HS-5 (cell line): ENCODE measurements around the gene STK40.

ENCODE experiments used
- DNase-seq: peaks from one replicate; pipeline ENCODE4 v3.0.0-alpha.2; 2012; ENCODE audit warnings: low read depth

STK40 gene

DNA sequence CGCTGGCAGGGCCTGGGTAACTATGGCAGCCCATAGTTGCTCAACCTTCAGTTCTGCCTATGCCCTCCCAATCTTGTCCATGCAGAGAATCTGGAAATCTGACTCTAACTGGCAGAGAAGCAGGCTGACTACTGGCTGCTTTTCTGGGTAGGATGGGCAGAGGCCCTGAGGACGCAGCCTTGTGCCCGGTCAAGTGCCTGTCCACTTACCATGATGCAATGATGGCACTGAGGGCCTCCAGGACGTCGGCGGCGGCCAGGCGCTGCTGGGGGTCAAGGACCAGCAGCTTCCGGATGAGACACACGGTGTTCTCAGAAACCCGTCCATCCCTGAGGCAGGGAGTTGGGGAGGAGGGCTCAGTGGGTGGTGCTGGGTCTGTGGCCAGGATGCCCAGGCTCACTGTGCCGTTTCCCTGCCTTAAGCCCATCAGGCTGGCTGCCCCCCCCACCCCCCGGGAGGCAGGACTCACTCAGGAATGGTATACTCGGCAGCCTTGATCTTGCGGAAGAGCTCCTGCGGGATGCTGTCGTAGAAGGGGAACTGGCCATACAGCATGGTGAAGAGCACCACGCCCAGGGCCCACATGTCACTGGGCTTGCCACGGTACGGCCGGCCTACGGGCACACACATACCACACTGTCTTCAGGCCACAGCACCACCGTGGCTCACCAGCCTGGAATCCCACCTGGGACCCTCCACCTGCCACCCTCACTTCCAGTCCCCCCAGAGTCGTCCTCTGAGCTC is 41.9 kb downstream of the STK40 start:
- DNase-seq, result no peak

GRCh38 chr1:36342426-36343185 is 43.1 kb downstream of the STK40 start:
- DNase-seq, result peak; percentile 69

DNA sequence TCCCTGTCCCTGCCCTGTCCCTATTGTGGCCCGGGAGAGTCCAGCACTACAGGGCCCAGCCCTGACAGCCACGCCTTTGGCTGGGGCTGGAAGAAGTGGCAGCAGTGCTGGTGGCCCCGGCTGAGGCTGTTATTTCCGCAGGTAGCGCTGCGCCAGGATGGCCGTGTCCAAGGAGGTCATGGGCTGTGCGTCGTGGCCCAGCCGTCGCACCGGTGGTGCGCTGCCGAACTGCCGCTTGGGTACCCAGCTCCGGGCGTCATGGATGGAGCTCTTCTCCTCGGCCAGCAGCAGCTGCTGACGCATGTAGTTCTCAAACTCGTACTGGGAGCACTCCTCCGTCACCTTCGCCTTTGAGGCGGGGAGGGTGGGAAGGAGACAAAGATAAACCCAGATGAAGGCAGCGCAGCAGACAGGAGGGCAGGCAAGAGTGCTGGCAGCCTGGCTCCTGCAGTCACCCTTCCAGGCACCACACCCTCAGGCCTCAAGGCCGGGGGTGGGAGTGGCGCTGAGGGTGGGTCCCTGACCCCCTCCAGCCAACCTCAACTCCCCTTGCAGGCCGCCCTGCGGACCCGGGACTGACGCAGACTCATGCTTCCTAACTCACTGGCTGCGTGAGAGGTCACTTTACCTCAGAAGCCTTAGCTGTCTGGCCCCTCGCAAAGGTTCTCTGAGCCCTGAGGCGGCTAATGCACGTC is 44.0 kb downstream of the STK40 start:
- DNase-seq, result no peak

GRCh38 chr1:36339615-36340014 is 46.1 kb downstream of the STK40 start:
- DNase-seq, result no peak

DNA sequence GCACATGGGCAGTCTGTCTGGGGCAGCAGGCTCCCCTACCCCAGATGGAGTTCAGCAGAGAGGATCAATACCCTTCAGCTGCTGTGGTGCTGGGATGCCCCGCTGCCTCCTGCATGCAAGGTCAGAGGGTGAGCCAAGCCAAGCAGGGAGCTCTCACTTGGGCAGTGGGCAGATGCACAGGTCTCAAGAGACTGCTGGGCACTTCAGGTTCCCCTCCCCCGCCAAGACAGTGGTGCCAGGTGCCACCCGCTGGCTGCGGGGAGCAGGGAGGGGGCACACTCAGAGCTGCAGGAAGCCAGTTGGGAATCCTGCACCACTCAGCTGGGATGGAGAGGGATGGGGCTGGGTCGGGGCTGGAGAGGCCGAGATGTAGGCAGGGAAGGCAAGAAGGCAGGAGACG is 46.5 kb downstream of the STK40 start:
- DNase-seq, result no peak

DNA sequence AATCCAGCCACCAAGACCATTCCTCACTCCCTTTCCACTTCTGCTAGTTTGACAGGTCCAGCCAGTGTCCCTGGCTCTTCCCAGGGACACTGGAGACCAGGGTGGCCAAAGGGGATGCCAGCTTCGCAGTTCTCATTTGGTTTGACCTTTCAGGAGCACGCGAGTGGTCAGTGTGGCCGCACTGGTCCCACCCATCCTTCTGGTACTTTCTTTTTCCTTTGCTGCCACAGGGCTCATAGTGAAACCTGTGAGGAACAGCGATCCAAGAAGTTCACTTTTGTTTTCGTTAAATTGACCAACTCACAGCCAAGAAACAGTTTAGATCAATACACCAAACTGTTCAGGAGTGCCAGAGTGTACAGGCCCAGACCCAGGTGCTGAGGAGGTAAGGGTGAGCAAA is 47.9 kb downstream of the STK40 start:
- DNase-seq, result no peak

DNA sequence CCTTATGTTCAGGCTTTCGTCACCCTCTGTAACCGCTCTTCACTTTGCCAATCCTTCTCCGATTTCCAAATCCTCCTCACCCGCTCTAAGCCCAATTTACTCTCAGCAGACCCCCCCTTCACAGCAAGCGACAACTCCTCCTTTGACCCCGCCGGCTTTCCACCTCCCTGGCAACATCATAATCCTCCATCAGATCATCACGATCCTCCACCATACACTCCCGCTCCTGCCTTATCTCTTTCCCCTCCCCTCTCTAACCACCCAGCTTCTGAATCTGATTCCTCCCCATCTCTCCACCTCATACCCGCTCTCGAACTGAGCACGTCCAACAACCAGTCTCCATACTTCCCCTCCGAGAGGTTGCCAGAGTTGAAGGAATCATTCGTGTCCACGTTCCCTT is 54.8 kb downstream of the STK40 start:
- no peak for DNase-seq

DNA sequence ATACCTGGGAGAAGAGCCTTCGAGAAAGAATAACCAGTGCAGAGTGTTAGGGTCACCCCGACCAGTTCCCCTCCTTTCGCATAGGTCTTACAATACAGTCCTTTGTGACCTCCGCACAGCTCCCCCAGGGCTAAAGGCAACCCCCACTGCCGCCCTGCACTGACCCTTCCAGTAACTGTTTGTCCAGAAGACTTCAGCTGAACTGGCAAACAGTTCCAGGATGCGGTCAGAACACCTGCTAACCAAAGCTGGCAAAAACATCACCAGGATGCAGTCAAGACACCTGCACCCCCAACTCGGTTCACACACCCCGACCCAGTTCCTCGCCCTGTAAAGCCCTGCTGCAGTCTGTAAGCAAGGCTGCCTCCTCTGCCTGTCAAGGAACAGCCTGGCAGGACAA is 55.9 kb downstream of the STK40 start:
- DNase-seq, result no peak

DNA sequence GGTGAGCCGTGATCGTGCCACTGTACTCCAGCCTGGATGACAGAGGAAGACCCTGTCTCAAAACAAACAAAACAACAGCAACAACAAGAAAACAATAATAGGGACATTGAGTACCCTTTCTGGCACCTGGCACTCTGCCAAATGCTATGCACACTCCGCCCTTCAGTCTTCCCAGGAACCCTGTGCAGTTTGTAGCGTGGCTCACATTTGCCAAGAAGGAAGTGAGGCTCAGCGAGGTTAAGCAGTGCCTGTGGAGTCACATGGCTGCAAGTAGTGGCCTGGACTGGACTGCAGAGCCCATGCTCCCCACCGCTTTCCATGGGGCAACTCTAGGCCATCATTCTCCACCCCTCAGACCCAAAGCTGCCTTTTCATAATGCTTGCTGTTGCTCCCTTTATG is 57.0 kb downstream of the STK40 start:
- DNase-seq, result no peak

DNA sequence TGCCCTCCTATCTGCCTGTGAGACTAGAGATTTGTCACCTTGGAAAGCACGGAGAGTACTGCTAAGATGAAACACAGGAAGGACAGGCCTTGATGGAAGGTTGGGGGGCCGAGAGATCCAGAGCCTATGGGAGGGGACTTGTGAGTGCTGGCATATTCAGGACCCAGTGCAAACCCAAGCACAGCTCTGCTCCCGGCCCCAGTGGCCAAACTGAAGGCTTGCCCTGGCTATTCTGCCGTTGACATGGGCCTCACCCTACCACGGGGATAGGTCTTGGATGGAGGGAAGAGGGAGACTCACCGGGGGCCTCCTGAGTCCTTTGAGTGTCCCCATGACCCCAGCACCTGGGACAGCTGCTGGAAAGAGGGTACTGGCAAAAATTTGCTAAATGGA is 57.6 kb downstream of the STK40 start:
- no peak for DNase-seq

DNA sequence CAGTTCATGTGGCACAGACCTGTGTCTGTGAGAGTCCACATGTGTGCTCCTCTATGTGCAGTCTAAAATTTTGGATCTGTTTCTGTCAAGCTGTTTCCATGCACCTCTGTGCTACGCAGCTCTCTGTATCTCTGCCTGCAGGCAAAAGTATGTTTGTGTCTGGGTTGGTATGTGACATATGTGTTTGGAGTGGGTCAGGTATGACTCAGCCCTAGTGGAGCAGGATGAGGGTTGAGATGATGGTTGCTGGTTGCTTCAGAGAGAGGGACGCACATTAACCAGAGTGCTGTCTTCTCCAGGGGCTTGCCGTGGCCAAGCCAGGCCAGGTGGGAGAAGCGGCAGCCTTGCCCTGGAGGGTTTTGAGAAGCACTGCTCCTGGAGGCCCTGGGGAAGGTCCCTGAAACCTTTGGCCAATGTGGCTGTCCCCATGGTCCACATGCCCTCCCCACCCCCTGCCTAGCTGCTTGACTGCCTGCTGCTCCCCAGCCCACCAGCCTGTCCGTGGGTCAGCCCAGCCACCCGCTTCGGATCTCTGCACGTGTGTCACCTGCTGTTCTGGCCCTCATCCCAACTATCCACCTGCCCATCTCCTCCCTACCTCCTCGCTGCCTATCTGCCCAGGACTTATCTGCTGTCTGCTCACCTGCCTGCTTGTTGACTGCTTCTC is 58.2 kb downstream of the STK40 start:
- no peak for DNase-seq

DNA sequence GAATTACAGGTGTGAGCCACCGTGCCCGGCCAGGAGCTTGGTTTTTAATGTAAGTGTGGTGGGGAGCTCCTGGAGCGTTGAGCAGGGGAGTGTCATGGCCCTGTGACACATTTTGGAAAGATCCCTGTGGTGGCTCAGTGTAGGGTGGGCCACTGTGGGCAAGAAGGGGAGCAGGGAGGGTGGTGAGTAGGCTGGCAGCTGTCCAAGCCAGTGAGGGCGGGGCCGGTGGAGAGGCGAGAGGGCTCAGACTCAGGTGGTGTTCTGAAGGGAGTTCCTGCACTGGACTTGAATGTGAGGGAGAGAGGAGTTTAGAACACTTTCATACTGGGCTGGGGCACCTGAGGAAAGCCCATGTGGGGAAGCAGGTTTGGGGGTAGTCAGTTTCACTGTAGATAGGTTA is 59.2 kb downstream of the STK40 start:
- DNase-seq, result no peak

DNA sequence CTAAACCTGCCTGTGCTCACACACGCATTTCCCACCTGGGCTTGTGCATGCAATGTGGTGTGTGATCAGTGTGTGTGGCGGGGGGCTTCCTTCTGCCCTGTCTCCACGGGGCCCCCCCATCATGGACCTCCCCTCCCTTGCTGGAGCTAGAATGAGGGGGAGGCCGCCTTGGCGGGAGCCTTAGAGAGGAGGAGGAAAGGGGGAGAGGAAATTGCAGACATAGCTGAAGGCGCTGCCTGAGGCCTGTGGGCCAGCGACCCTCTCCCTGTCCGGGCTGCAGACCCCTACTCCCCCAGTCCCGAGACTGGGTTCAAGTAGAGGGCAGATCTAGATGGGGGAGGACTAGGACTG is 61.4 kb downstream of the STK40 start:
- DNase-seq, result no peak

GRCh38 chr1:36323636-36324352 is 61.9 kb downstream of the STK40 start, which contains the start of gene EVA1B:
Gene EVA1B, minus strand, starts transcription at chr1:36323645. Its CDS starts 608 bp downstream, at chr1:36323037.
- DNase-seq, result no peak

- DNase-seq, result no peak
Observed at GRCh38 chr1:36322786-36323635, 62.7 kb downstream of the STK40 start.

GRCh38 chr1:36322041-36322785 is 63.5 kb downstream of the STK40 start:
- no peak for DNase-seq

GRCh38 chr1:36321119-36321951 is 64.4 kb downstream of the STK40 start:
- peak; percentile 49 for DNase-seq

- no peak for DNase-seq
Observed at GRCh38 chr1:36320767-36321118, 65.0 kb downstream of the STK40 start.

DNA sequence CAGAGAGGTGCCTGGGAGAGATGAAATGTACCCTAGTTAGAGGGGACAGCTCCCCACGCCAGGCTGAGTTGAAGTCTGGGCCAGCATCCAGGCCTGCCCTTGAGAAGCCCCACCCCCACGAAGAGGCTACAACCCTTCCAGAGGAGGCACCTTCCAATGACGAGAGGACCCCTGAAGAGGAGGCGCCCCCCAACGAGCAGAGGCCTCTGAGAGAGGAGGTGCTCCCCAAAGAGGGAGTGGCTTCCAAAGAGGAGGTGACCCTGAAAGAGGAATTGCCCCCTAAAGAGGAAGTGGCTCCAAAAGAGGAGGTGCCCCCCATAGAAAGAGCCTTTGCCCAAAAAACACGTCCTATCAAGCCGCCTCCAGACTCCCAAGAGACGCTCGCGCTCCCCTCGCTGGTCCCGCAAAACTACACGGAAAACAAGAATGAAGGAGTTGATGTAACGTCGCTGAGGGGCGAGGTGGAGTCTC is 65.4 kb downstream of the STK40 start:
- no peak for DNase-seq
